Measurements from ENCODE around the gene MGRN1.

The MGRN1 gene

GRCh38 chr16:4591706-4592470, 32.7 kb upstream of the MGRN1 start:
- H3K9ac ChIP-seq (ENCODE audit: low read depth, low read length): no peak overlapping the region
- WGBS: 94% methylated on average over 17 of the region's 17 CpGs
- no peaks in the 10 kb centered on the region for H3K27me3 ChIP-seq (ENCODE audit: insufficient read depth, low read length)
- peaks cover 8% of the 10 kb centered on the region; the same call in 1 of the 2 replicates for H3K9me3 ChIP-seq (ENCODE audit: insufficient read depth, low read depth, low read length)
- no peak overlapping the region for H3K4me3 ChIP-seq (ENCODE audit: low read length)
- no peaks in the 10 kb centered on the region for H3K36me3 ChIP-seq (ENCODE audit: insufficient read depth, low read length)
- H3K4me1 ChIP-seq (ENCODE audit: insufficient read depth, low read length): peaks cover 12% of the 10 kb centered on the region
- no peak overlapping the region for H3K27ac ChIP-seq (ENCODE audit: low read depth, low read length)

GRCh38 chr16:4593086-4593485, 31.5 kb upstream of the MGRN1 start:
- H3K4me3 ChIP-seq (ENCODE audit: low read length): no peak overlapping the region
- H3K27me3 ChIP-seq (ENCODE audit: insufficient read depth, low read length): no peaks in the 10 kb centered on the region
- H3K9ac ChIP-seq (ENCODE audit: low read depth, low read length): no peak overlapping the region
- H3K9me3 ChIP-seq (ENCODE audit: insufficient read depth, low read depth, low read length): peaks cover 7% of the 10 kb centered on the region; the same call in 1 of the 2 replicates
- H3K27ac ChIP-seq (ENCODE audit: low read depth, low read length): peak overlapping the region; percentile 3; the same call in 1 of the 2 replicates
- peaks cover 12% of the 10 kb centered on the region for H3K4me1 ChIP-seq (ENCODE audit: insufficient read depth, low read length)
- no peaks in the 10 kb centered on the region for H3K36me3 ChIP-seq (ENCODE audit: insufficient read depth, low read length)
- WGBS: 19% methylated on average over 16 of the region's 16 CpGs

- Histone ChIP-seq H3K4me3 (ENCODE audit: low read length) (no peak overlapping the region), H3K27ac (ENCODE audit: low read depth, low read length) (no peak overlapping the region), H3K27me3 (ENCODE audit: insufficient read depth, low read length) (no peaks in the 10 kb centered on the region), H3K9me3 (ENCODE audit: insufficient read depth, low read depth, low read length) (no peaks in the 10 kb centered on the region), H3K4me1 (ENCODE audit: insufficient read depth, low read length) (peaks cover 12% of the 10 kb centered on the region), H3K36me3 (ENCODE audit: insufficient read depth, low read length) (no peaks in the 10 kb centered on the region), H3K9ac (ENCODE audit: low read depth, low read length) (no peak overlapping the region)
- WGBS: 95% methylated on average over 38 of the region's 38 CpGs
Observed at GRCh38 chr16:4594433-4595410, 29.9 kb upstream of the MGRN1 start.

GRCh38 chr16:4597174-4597573, 27.5 kb upstream of the MGRN1 start:
- Histone ChIP-seq H3K9ac (ENCODE audit: low read depth, low read length) (no peak overlapping the region), H3K27ac (ENCODE audit: low read depth, low read length) (no peak overlapping the region), H3K4me1 (ENCODE audit: insufficient read depth, low read length) (peaks cover 12% of the 10 kb centered on the region), H3K4me3 (ENCODE audit: low read length) (no peak overlapping the region), H3K27me3 (ENCODE audit: insufficient read depth, low read length) (no peaks in the 10 kb centered on the region), H3K9me3 (ENCODE audit: insufficient read depth, low read depth, low read length) (no peaks in the 10 kb centered on the region), H3K36me3 (ENCODE audit: insufficient read depth, low read length) (no peaks in the 10 kb centered on the region)
- 88% methylated on average over 9 of the region's 9 CpGs for WGBS

- H3K4me3 ChIP-seq (ENCODE audit: low read length): no peak overlapping the region
- no peaks in the 10 kb centered on the region for H3K27me3 ChIP-seq (ENCODE audit: insufficient read depth, low read length)
- peaks cover 3% of the 10 kb centered on the region; the same call in 1 of the 2 replicates for H3K4me1 ChIP-seq (ENCODE audit: insufficient read depth, low read length)
- no peak overlapping the region for H3K27ac ChIP-seq (ENCODE audit: low read depth, low read length)
- H3K36me3 ChIP-seq (ENCODE audit: insufficient read depth, low read length): no peaks in the 10 kb centered on the region
- H3K9ac ChIP-seq (ENCODE audit: low read depth, low read length): no peak overlapping the region
- H3K9me3 ChIP-seq (ENCODE audit: insufficient read depth, low read depth, low read length): no peaks in the 10 kb centered on the region
- WGBS: 89% methylated on average over 10 of the region's 10 CpGs
Observed at GRCh38 chr16:4599037-4599436, 25.6 kb upstream of the MGRN1 start.

GRCh38 chr16:4599545-4599944, 25.1 kb upstream of the MGRN1 start:
- no peaks in the 10 kb centered on the region for H3K36me3 ChIP-seq (ENCODE audit: insufficient read depth, low read length)
- no peak overlapping the region for H3K4me3 ChIP-seq (ENCODE audit: low read length)
- no peak overlapping the region for H3K9ac ChIP-seq (ENCODE audit: low read depth, low read length)
- 92% methylated on average over 8 of the region's 8 CpGs for WGBS
- H3K4me1 ChIP-seq (ENCODE audit: insufficient read depth, low read length): peaks cover 3% of the 10 kb centered on the region; the same call in 1 of the 2 replicates
- H3K9me3 ChIP-seq (ENCODE audit: insufficient read depth, low read depth, low read length): no peaks in the 10 kb centered on the region
- H3K27me3 ChIP-seq (ENCODE audit: insufficient read depth, low read length): no peaks in the 10 kb centered on the region
- no peak overlapping the region for H3K27ac ChIP-seq (ENCODE audit: low read depth, low read length)

- no peaks in the 10 kb centered on the region for H3K27me3 ChIP-seq (ENCODE audit: insufficient read depth, low read length)
- no peak overlapping the region for H3K4me3 ChIP-seq (ENCODE audit: low read length)
- 85% methylated on average over 18 of the region's 18 CpGs for WGBS
- peaks cover 3% of the 10 kb centered on the region; the same call in 1 of the 2 replicates for H3K4me1 ChIP-seq (ENCODE audit: insufficient read depth, low read length)
- no peak overlapping the region for H3K27ac ChIP-seq (ENCODE audit: low read depth, low read length)
- H3K36me3 ChIP-seq (ENCODE audit: insufficient read depth, low read length): no peaks in the 10 kb centered on the region
- H3K9ac ChIP-seq (ENCODE audit: low read depth, low read length): no peak overlapping the region
- H3K9me3 ChIP-seq (ENCODE audit: insufficient read depth, low read depth, low read length): no peaks in the 10 kb centered on the region
Observed at GRCh38 chr16:4601036-4601863, 23.4 kb upstream of the MGRN1 start.

GRCh38 chr16:4601864-4602186, 22.8 kb upstream of the MGRN1 start:
- 86% methylated on average over 6 of the region's 6 CpGs for WGBS
- Histone ChIP-seq H3K27ac (ENCODE audit: low read depth, low read length) (no peak overlapping the region), H3K4me3 (ENCODE audit: low read length) (no peak overlapping the region), H3K36me3 (ENCODE audit: insufficient read depth, low read length) (no peaks in the 10 kb centered on the region), H3K27me3 (ENCODE audit: insufficient read depth, low read length) (no peaks in the 10 kb centered on the region), H3K9me3 (ENCODE audit: insufficient read depth, low read depth, low read length) (no peaks in the 10 kb centered on the region), H3K4me1 (ENCODE audit: insufficient read depth, low read length) (peaks cover 3% of the 10 kb centered on the region; the same call in 1 of the 2 replicates), H3K9ac (ENCODE audit: low read depth, low read length) (no peak overlapping the region)

- no peaks in the 10 kb centered on the region for H3K27me3 ChIP-seq (ENCODE audit: insufficient read depth, low read length)
- no peak overlapping the region for H3K27ac ChIP-seq (ENCODE audit: low read depth, low read length)
- no peaks in the 10 kb centered on the region for H3K9me3 ChIP-seq (ENCODE audit: insufficient read depth, low read depth, low read length)
- 87% methylated on average over 8 of the region's 8 CpGs for WGBS
- peaks cover 3% of the 10 kb centered on the region; the same call in 1 of the 2 replicates for H3K4me1 ChIP-seq (ENCODE audit: insufficient read depth, low read length)
- H3K4me3 ChIP-seq (ENCODE audit: low read length): no peak overlapping the region
- no peak overlapping the region for H3K9ac ChIP-seq (ENCODE audit: low read depth, low read length)
- H3K36me3 ChIP-seq (ENCODE audit: insufficient read depth, low read length): peaks cover 4% of the 10 kb centered on the region; the same call in 1 of the 2 replicates
Observed at GRCh38 chr16:4602331-4602730, 22.3 kb upstream of the MGRN1 start.

- Histone ChIP-seq H3K27me3 (ENCODE audit: insufficient read depth, low read length) (no peaks in the 10 kb centered on the region), H3K9me3 (ENCODE audit: insufficient read depth, low read depth, low read length) (no peaks in the 10 kb centered on the region), H3K36me3 (ENCODE audit: insufficient read depth, low read length) (peaks cover 17% of the 10 kb centered on the region), H3K4me3 (ENCODE audit: low read length) (no peak overlapping the region), H3K27ac (ENCODE audit: low read depth, low read length) (no peak overlapping the region), H3K4me1 (ENCODE audit: insufficient read depth, low read length) (peaks cover 3% of the 10 kb centered on the region; the same call in 1 of the 2 replicates), H3K9ac (ENCODE audit: low read depth, low read length) (no peak overlapping the region)
- WGBS: 90% methylated on average over 13 of the region's 13 CpGs
Observed at GRCh38 chr16:4603624-4604170, 20.9 kb upstream of the MGRN1 start.
